Pancreas (tissue), 10 donors: ENCODE results near the gene MLXIPL. TPM values are rescaled to one million over a fixed set of nuclear protein-coding genes. Genes with fewer than 3 reads are reported as not detected.

Experiments used
- ATAC-seq, 4 donors: fragments of 200-7000 bp; cut with Tn5 transposase; one replicate each; pipeline versions ENCODE4 v1.8.0 to v1.9.1; 2020; ENCODE audit warnings: mild to moderate bottlenecking in 4 of 4, moderate library complexity in 4 of 4
- DNase-seq, 6 donors: peaks; one replicate each; pipeline ENCODE4 v3.0.0-alpha.2; 2020
- FAIRE-seq: peaks from 2 replicates; lab custom pipeline; 2012; peaks lifted over from hg19 to GRCh38; lab: Jason Lieb, UNC
- H3K27ac ChIP-seq, 4 donors: fragments of 200-600 bp; sonication (generic); 1 replicate in 3 of 4; 2 replicates in 1 of 4; pipeline versions ENCODE4 v1.5.0 to v1.8.0; 2020
- H3K27me3 ChIP-seq, 4 donors: fragments of 200-600 bp; one replicate each; pipeline ENCODE4 v1.8.0; 2021
- H3K36me3 ChIP-seq, 3 donors: fragments of 200-600 bp; sonication (generic) in 1 of 3; one replicate each; pipeline versions ENCODE4 v1.5.0 to v1.8.0; 2020 to 2021
- H3K4me1 ChIP-seq, 3 donors: fragments of 200-600 bp; one replicate each; pipeline ENCODE4 v1.8.0; 2021
- H3K4me3 ChIP-seq, 4 donors: fragments of 200-600 bp; sonication (generic) in 2 of 4; one replicate each; pipeline versions ENCODE4 v1.5.0 to v1.8.0; 2020 to 2021
- H3K9me3 ChIP-seq, 4 donors: fragments of 200-600 bp; one replicate each; pipeline ENCODE4 v1.8.0; 2021
- CTCF ChIP-seq, 4 donors: fragments of 200-600 bp; sonication (generic) in 3 of 4; IDR thresholded peaks; one replicate each; pipeline versions ENCODE4 v1.5.0 to v1.8.0; 2021; ENCODE audit warnings: antibody characterized with exemption in 4 of 4
- WGBS, 2 donors: extraction: QIAGEN DNeasy Blood & Tissue Kit; methylation state at CpG; one replicate each; pipeline ENCODE4 v1.1.7; 2013; 5-methylcytosine and 5-hydroxymethylcytosine counted together
- intact Hi-C, 3 donors: fragments of 100-400 bp; cut with DNase I; formaldehyde crosslinking; loops; one replicate each; pipeline versions ENCODE4 v1.11.1 to v1.14.2; 2022
- polyA plus RNA-seq, 2 donors: library from polyadenylated mRNA; stranded (reverse); fragments of 200-250 nt; gene quantifications; one replicate each; pipeline ENCODE4 v1.2.3, GENCODE V29; 2013
- total RNA-seq, 6 donors: library from RNA; stranded (reverse); fragmentation: NEBNext Ultra II Directional in 4 of 6; extraction: Animal tissue kit (Norgen Biotek cat#: 25700) in 4 of 6; gene quantifications; one replicate each; pipeline versions ENCODE4 v1.2.1 to v1.2.4, GENCODE V29; 2021 to 2023
- donor health status: healthy with polysubstance abuse.
- donor health status: DM: no; HTN: no; CAD: no; lungs with moderate emphysema.
- donor health status: DM: no; HTN: no; CAD: no.
- donor health status: control.
- donor health status: control.
- donor health status: Bipolar disorder and iron deficiency.
- donor health status: DM: yes; HTN: yes; CAD: no.
- donor health status: DM: no; HTN: no; CAD: no.
- donor health status: DM: no; HTN: no; CAD: no.
- donor health status: DM: yes; HTN: yes; CAD: no.

MLXIPL gene
- total and polyA plus RNA-seq, 8 donors: 8.8 to 176 (median 24.5) TPM

- WGBS, 2 donors: 67 to 77% methylated on average over 13 of the region's 13 CpGs
- no peak for DNase-seq
- Histone ChIP-seq H3K4me3 (no peak overlapping the region), H3K4me1 (no peaks in the 10 kb centered on the region), H3K36me3 (no peaks in the 10 kb centered on the region), H3K27ac (no peak overlapping the region), H3K27me3 (no peaks in the 10 kb centered on the region), H3K9me3 (no peaks in the 10 kb centered on the region)
- ATAC-seq: no peak
- TF ChIP-seq CTCF (IDR thresholded peaks at IDR 0.05): no peak
- no peak for FAIRE-seq
- intact Hi-C loops: no loop called here
Observed at GRCh38 chr7:73599151-73599882, 25.0 kb downstream of the MLXIPL start.

DNA sequence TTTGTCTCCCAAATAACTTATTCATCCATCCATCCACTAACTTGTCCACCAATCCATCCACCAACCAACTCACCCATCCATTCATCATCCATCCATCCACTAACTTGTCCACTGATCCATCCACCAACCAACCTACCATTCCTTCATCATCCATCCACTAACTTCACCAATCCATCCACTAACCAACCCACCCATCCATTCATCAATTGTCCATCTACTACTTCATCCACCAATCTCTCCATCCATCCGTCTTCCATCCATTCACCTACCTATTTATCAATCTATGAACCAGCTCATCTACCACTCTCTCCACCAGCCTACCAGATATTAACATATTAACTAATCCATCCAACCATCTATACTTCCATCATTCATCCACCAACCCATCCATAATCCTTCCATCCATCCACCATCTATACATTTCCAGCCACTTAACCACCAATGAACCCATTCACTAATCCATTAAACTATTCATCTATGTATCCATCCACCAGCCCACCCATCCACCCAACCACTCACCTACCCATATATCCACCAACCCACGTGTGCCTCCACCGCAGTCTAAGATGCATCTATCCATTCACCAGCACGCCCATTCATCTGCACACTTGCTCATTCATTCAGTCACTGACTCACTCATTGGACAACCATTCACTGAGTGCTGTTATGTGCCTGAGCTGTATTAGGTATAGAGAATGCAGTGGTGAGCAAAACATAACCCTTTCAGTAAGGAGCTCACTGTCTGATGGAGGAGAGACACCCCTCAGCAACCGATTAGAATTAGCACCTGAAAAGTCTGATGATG lies 26.1 kb downstream of the MLXIPL start:
- no peak for TF ChIP-seq CTCF (IDR thresholded peaks at IDR 0.05)
- Histone ChIP-seq H3K4me1 (no peaks in the 10 kb centered on the region), H3K36me3 (no peaks in the 10 kb centered on the region), H3K27me3 (no peaks in the 10 kb centered on the region), H3K4me3 (no peak overlapping the region), H3K9me3 (no peaks in the 10 kb centered on the region), H3K27ac (no peak overlapping the region)
- DNase-seq: no peak
- ATAC-seq: no peak
- FAIRE-seq: no peak
- 86 to 90% methylated on average over 5 of the region's 5 CpGs for WGBS, 2 donors
- intact Hi-C loops: no loop called here

DNA sequence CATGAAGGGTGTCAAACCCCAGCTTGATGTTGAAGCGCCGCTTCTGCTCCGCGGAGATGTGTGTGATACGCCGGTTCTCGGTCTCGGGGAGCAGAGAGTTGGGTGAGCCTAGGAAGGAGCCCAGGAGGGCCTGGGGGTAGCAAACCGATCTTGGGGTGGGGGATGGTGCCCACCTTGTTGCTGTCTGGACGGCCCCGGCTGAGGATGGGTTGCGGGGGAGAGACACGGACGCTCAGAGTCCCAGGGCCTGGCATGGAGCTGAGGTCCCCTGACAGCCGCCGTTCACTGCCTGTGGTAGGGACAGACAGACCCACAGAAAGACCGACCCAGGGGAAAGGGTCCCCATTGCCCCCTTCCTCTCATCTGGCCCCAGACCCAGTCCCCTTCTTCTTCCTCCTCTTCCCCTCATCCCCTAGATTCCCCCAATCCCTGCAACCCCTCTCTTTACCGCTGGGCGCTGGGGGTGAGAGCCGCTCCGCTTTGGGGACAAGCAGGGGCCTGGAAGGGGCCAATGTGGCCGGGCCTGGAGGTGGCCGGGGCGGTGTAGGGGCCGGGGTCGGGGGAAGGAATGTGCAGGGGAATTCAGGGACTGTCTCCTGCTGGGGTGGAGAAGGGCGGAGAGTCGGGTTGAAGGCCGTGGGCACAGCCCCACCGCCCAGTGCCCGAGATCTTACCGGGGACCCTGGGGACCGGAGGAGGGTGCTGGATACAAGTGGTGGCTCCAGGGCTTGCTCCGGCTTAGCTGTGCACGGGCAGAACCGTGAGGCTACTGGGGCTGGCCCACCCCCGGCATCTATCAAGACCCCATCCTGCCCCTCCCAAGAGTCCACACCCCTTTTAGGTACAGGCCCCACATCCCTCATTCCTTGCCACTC lies 27.9 kb downstream of the MLXIPL start:
- FAIRE-seq (no peak), DNase-seq (no peak), ATAC-seq (no peak)
- Histone ChIP-seq H3K36me3 (no peaks in the 10 kb centered on the region), H3K4me3 (no peak overlapping the region), H3K4me1 (no peaks in the 10 kb centered on the region), H3K27ac (no peak overlapping the region), H3K9me3 (no peaks in the 10 kb centered on the region), H3K27me3 (no peaks in the 10 kb centered on the region)
- intact Hi-C loops: no loop called here
- TF ChIP-seq CTCF (IDR thresholded peaks at IDR 0.05): no peak
- WGBS, 2 donors: 85 to 86% methylated on average over 37 of the region's 37 CpGs

DNA sequence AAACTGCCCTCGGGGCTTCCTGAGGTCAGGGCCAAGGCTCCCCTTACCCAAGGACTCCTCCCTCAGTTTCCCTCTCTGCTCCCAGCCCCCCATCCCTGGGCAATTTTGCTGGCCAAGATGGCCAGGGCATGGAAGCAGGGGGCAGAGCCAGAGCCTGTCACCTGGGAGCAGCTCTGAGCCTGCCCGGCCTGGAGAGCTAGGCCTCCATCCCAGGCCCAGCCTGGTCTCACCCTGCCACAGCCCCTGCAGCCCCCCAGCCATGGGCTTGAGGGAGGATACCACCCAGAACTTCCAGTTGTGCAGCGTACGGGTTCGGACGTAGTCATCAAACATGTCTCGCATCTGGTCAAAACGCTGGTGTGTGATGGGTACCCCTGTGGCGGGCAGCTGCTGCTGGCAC lies 29.0 kb downstream of the MLXIPL start:
- 93 to 94% methylated on average over 9 of the region's 9 CpGs for WGBS, 2 donors
- H3K4me1 ChIP-seq: no peaks in the 10 kb centered on the region
- no peaks in the 10 kb centered on the region for H3K27me3 ChIP-seq
- intact Hi-C loops: no loop called here
- ATAC-seq: no peak
- H3K27ac ChIP-seq: no peak overlapping the region
- no peak for DNase-seq
- no peaks in the 10 kb centered on the region for H3K36me3 ChIP-seq
- H3K9me3 ChIP-seq: no peaks in the 10 kb centered on the region
- no peak overlapping the region for H3K4me3 ChIP-seq
- no peak for TF ChIP-seq CTCF (IDR thresholded peaks at IDR 0.05)
- FAIRE-seq: no peak
